ENCODE data around the gene TRAIP. TPM values are rescaled to one million over a fixed set of nuclear protein-coding genes. Genes with fewer than 3 reads are reported as not detected.
A peak's percentile ranks its signal among the peaks of the same experiment; 100 is the strongest.
"Not testable (repeated sequence)": the region's sequence is repeated elsewhere in the genome, so short reads cannot be mapped to it uniquely, and the experiment has no call there.

Gene TRAIP
- total RNA-seq, 2 donors from 2014 or later: 14.0 to 44.0 TPM

GRCh38 chr3:49826016-49826415 is 30.3 kb downstream of the TRAIP start:
- H3K4me3 Mint-ChIP-seq: no peak overlapping the region
- H3K9me3 Mint-ChIP-seq: no peaks in the 10 kb centered on the region
- ATAC-seq (no peak), DNase-seq (ENCODE audit: low spot score) (peak; percentile 18)
- H3K4me1 Mint-ChIP-seq (ENCODE audit: low read depth in 2 of 2): no peaks in the 10 kb centered on the region
- H3K36me3 Mint-ChIP-seq: no peaks in the 10 kb centered on the region
- H3K27ac Mint-ChIP-seq: no peak overlapping the region
- no peaks in the 10 kb centered on the region for H3K27me3 Mint-ChIP-seq

- H3K4me1 Mint-ChIP-seq (ENCODE audit: low read depth in 2 of 2); H3K27me3 Mint-ChIP-seq; H3K36me3 Mint-ChIP-seq; ATAC-seq; DNase-seq (ENCODE audit: low spot score); H3K4me3 Mint-ChIP-seq; H3K9me3 Mint-ChIP-seq: not testable (repeated sequence)
- peak overlapping the region in 1 of 2 donors; percentile 43 for H3K27ac Mint-ChIP-seq
These were observed 33.2 kb downstream of the TRAIP start for GRCh38 chr3:49823131-49823530.

DNA sequence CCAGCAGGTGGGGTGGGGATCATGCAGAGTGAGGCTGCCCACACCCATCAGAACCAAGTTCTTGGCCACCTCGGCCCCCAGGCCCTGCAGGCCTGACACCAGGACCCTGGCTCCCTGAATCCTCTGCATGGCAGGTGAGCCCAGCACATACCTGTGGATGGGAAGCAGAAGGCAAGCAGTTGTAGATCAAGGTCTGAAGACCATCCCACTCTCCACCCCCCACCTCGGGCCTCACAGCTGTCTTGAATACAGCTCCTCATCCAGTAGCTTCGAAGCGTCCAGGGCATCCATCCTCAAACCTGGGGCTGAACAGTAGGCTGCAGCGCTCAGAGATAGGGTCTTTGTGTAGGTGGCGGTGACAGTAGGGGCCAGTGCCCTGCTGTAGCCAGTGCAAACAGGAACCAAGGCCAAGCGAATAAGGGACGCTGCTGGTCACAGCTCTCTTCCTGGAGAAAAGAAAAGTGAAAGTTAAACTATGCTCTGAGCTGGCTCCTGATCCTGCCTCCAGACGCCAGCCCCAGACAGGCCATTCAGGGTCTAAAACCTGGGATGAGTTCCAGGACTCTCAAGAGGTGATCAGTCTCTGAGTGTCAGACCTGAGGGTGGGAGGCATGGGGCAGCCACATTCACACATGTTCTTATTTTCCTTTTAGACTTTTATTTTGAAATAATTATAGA is 42.7 kb downstream of the TRAIP start, which contains the start of gene UBA7:
UBA7 (minus strand) TSS at position 457 of the 678 bp plus-strand sequence; CDS start at position 291, 166 bp downstream.
- H3K9me3 Mint-ChIP-seq: no peaks in the 10 kb centered on the region
- peak within 1 kb of the TSS; percentile 91 for H3K4me3 Mint-ChIP-seq
- H3K27me3 Mint-ChIP-seq: no peaks in the 10 kb centered on the region
- peaks cover 12 to 21% of the 10 kb centered on the region in 2 donors for H3K4me1 Mint-ChIP-seq (ENCODE audit: low read depth in 2 of 2)
- no peaks in the 10 kb centered on the region for H3K36me3 Mint-ChIP-seq
- H3K27ac Mint-ChIP-seq: peak within 1 kb of the TSS; percentile 88 to 95
- DNase-seq (ENCODE audit: low spot score) (peak; percentile 70), ATAC-seq (peak; percentile 88 to 92)

GRCh38 chr3:49812916-49813496 is 43.4 kb downstream of the TRAIP start:
- Mint-ChIP-seq H3K36me3 (no peaks in the 10 kb centered on the region), H3K4me3 (peak overlapping the region; percentile 91), H3K27me3 (no peaks in the 10 kb centered on the region), H3K4me1 (ENCODE audit: low read depth in 2 of 2) (peaks cover 12 to 28% of the 10 kb centered on the region in 2 donors), H3K9me3 (no peaks in the 10 kb centered on the region), H3K27ac (peak overlapping the region; percentile 88 to 95)
- DNase-seq (ENCODE audit: low spot score) (peak; percentile 50), ATAC-seq (peak; percentile 1 to 4)

DNA sequence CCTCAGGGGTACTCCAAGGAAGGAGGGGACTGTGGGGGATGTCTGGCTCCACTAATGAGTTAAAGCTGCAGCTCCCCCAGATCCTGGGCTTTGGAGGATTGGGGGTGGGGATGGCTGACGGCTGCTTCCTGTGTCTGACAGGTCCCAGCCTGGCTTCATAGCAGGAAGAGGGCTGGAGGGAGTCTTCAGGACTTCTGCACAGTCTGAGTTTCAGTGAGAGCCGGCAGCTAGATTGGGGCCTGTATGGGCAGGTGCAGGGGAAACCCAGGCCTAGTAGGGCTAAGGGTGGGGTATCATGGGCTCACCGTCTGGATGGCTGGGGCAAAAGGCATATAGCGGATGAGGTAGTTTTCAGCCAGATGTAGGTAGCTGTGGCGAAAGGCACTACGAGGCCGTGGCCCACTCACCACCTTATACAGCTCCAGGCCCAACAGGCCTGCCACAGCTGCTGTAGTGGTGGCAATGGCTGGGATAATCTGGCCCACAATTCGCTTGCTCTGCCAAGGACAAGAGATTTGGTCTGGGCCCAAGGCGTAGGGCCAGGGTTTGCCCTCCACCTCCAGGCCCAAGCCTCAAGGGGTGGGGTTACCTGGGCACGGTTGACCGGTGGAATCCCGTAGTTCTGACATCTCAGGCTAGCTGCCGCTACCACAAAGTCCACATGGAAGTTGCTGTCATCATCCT is 48.8 kb downstream of the TRAIP start:
- no peaks in the 10 kb centered on the region for H3K9me3 Mint-ChIP-seq
- H3K36me3 Mint-ChIP-seq: no peaks in the 10 kb centered on the region
- no peak overlapping the region for H3K4me3 Mint-ChIP-seq
- no peak for DNase-seq (ENCODE audit: low spot score)
- H3K27ac Mint-ChIP-seq: no peak overlapping the region
- ATAC-seq: no peak
- peaks cover 12 to 22% of the 10 kb centered on the region in 2 donors for H3K4me1 Mint-ChIP-seq (ENCODE audit: low read depth in 2 of 2)
- no peaks in the 10 kb centered on the region for H3K27me3 Mint-ChIP-seq

DNA sequence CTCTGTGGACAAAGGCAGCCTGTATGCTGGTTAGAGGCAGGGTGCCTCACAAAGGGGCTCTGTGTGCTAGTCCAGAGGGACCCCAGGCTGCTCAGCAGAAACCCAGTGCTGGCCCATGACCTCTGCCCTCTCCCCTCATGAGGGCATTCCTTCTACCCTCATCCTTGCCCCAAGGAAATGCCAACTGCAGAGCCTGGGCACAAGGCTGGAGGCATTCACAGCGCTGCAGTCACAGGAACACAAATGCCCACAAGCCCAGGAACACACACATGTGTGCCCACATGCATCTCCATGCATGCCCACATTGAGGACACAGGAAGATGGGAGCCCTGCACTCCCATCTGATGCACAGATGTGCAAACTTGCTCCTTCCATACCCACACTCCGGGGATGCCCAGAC is 49.5 kb downstream of the TRAIP start:
- H3K9me3 Mint-ChIP-seq: no peaks in the 10 kb centered on the region
- no peak overlapping the region for H3K4me3 Mint-ChIP-seq
- no peak overlapping the region for H3K27ac Mint-ChIP-seq
- peaks cover 17 to 27% of the 10 kb centered on the region in 2 donors for H3K4me1 Mint-ChIP-seq (ENCODE audit: low read depth in 2 of 2)
- H3K36me3 Mint-ChIP-seq: no peaks in the 10 kb centered on the region
- ATAC-seq (no peak), DNase-seq (ENCODE audit: low spot score) (no peak)
- peaks cover 2 to 6% of the 10 kb centered on the region in 2 donors for H3K27me3 Mint-ChIP-seq

DNA sequence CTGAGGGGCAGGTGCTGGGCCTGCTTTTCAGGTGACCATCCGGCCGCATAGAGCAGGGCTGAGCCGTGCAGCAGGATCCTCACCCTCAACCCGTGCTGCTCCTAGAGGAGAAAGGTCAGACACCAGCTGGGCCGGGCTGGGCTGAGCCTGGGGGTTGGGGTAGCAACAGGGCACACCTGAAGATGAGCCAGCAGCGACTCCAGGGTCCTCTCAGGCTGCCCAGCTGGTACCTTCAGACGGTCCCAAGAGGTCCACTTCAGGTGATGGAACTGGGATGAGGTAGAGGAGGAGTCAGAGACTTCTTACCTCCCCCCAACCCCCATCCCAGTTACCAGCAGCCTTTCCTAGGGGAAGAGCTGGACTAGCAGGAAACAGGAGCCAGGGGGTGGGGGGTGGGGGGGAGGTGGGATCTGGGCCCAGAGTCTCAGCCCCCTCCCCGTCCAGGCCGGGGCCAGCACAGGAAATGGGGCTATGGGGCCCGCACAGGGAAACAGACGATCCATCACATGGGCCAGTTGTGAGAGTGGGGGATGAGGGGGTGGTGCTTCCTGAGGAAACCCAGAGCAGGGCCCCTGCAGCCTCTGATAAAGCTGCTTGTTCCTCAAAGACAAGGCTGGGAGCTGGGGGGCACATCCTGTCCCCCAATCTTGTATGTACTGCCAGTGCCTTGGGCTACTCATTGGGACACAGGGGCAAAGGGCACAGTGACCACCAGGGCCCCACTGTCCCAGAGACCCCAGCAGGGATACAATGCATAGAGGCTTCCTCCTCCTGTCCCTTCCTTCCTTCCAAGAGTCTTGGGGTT is 50.3 kb downstream of the TRAIP start:
- H3K4me3 Mint-ChIP-seq: no peak overlapping the region
- peaks cover 24 to 34% of the 10 kb centered on the region in 2 donors for H3K4me1 Mint-ChIP-seq (ENCODE audit: low read depth in 2 of 2)
- no peaks in the 10 kb centered on the region for H3K36me3 Mint-ChIP-seq
- peaks cover 9 to 13% of the 10 kb centered on the region in 2 donors for H3K27me3 Mint-ChIP-seq
- H3K27ac Mint-ChIP-seq: no peak overlapping the region
- DNase-seq (ENCODE audit: low spot score): no peak
- H3K9me3 Mint-ChIP-seq: no peaks in the 10 kb centered on the region
- no peak for ATAC-seq

DNA sequence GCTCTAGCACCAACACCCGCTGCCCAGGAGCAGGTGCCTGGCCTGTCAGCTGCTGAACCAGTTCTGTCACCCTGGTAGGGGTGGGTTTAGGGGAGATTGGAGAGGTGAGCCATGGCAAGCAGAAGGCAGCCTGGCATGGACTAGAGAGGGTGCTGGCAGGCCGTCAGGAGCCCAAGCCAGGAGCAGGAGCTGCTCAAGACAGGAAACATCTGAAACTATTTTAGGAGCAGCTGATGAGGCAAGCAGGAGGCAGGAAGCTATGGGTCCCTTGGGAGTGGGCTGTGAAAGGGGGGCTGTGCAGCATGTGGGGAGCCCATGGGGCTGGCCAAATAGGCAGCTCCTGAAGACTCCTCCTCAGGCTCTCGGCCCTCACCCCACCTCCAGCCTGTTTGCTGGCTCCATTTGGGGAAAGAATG is 51.0 kb downstream of the TRAIP start:
- peaks cover 25 to 35% of the 10 kb centered on the region in 2 donors for H3K4me1 Mint-ChIP-seq (ENCODE audit: low read depth in 2 of 2)
- H3K27me3 Mint-ChIP-seq: peaks cover 11 to 16% of the 10 kb centered on the region in 2 donors
- DNase-seq (ENCODE audit: low spot score): no peak
- H3K9me3 Mint-ChIP-seq: no peaks in the 10 kb centered on the region
- no peak for ATAC-seq
- H3K27ac Mint-ChIP-seq: peak overlapping the region; percentile 25 to 64
- peak overlapping the region; percentile 26 for H3K4me3 Mint-ChIP-seq
- H3K36me3 Mint-ChIP-seq: no peaks in the 10 kb centered on the region

- ATAC-seq (no peak), DNase-seq (ENCODE audit: low spot score) (peak; percentile 51)
- Mint-ChIP-seq H3K27ac (peak overlapping the region; percentile 25 to 64), H3K4me1 (ENCODE audit: low read depth in 2 of 2) (peaks cover 25 to 35% of the 10 kb centered on the region in 2 donors), H3K9me3 (no peaks in the 10 kb centered on the region), H3K27me3 (peaks cover 11 to 16% of the 10 kb centered on the region in 2 donors), H3K36me3 (no peaks in the 10 kb centered on the region), H3K4me3 (peak overlapping the region; percentile 82)
These were observed 52.0 kb downstream of the TRAIP start for GRCh38 chr3:49804141-49805041.

DNA sequence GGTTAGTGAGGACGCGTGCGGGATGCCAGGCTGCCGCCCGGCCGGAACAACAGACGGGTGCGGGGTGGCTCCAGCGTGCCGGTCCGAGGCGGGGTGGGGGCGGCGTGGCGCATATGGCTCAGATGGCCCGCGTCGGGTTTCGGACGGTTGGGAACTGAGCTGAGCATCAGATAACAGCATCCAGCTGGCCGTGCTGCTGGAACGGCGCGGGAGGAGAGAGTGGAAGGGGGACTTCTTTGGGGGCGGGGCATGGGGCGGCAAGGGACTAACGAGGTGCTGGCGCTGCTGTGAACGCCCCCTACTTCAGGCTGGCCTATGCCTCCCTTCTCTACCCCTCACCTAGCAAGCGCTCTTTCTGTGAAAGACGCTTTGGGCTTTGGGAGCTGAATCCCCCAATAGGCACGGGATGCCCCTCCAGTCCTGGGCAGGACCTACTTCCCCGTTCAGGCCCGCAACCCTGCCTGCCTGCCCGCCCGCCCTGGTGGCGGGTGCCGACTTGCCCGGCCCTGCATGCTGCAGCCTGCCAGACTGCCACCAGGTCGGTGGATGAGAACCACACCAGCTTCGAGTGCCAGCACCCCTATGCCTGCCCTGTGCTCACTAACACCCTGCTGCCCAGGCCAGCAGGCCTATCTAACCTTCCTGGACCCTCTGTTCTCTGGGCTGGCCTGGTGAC is 52.8 kb downstream of the TRAIP start:
- DNase-seq (ENCODE audit: low spot score): no peak
- Mint-ChIP-seq H3K4me3 (peak overlapping the region; percentile 82), H3K9me3 (no peaks in the 10 kb centered on the region), H3K4me1 (ENCODE audit: low read depth in 2 of 2) (peaks cover 25 to 33% of the 10 kb centered on the region in 2 donors), H3K27me3 (peaks cover 11 to 16% of the 10 kb centered on the region in 2 donors), H3K27ac (no peak overlapping the region), H3K36me3 (no peaks in the 10 kb centered on the region)
- ATAC-seq: peak; percentile 0 to 27

GRCh38 chr3:49802719-49803464 is 53.5 kb downstream of the TRAIP start, which contains the start of gene INKA1:
TSS of gene INKA1 (plus strand) at chr3:49803261. CDS start at chr3:49803393, 132 bp downstream.
- Mint-ChIP-seq H3K9me3 (no peaks in the 10 kb centered on the region), H3K36me3 (no peaks in the 10 kb centered on the region), H3K4me1 (ENCODE audit: low read depth in 2 of 2) (peaks cover 25 to 26% of the 10 kb centered on the region in 2 donors), H3K27ac (peak within 1 kb of the TSS; percentile 34 to 81), H3K4me3 (peak within 1 kb of the TSS; percentile 82), H3K27me3 (peaks cover 11 to 16% of the 10 kb centered on the region in 2 donors)
- ATAC-seq (peak; percentile 90 to 94), DNase-seq (ENCODE audit: low spot score) (peak; percentile 91)
